ENCODE results near the gene MVK.
A peak's percentile ranks its signal among the peaks of the same experiment; 100 is the strongest.

The MVK gene

GRCh38 chr12:109611223-109611622, 37.6 kb downstream of the MVK start:
- no peak for DNase-seq

DNA sequence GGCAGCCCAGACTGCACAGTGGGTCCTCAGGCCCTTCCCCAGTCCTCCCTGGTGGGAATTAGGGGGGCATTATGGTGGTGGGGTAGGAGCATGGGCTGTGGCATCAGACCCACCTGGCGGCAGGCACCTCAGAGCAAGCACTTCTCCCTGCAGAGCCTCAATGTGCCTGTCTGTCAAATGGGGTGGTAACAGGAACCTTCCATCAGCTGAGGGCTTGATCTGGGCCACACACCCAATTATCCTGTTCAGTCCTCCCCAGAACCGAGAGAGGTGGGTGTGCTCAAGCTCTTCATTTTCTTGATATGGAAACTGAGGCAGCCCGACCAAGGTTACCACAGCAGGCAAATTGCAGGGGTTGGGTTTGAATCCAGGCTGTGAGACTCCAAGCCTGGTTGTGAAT, 38.4 kb downstream of the MVK start:
- no peak for DNase-seq

GRCh38 chr12:109612975-109613502, 39.4 kb downstream of the MVK start:
- DNase-seq: peak; percentile 10

GRCh38 chr12:109613649-109614455, 40.3 kb downstream of the MVK start:
- no peak for DNase-seq

DNA sequence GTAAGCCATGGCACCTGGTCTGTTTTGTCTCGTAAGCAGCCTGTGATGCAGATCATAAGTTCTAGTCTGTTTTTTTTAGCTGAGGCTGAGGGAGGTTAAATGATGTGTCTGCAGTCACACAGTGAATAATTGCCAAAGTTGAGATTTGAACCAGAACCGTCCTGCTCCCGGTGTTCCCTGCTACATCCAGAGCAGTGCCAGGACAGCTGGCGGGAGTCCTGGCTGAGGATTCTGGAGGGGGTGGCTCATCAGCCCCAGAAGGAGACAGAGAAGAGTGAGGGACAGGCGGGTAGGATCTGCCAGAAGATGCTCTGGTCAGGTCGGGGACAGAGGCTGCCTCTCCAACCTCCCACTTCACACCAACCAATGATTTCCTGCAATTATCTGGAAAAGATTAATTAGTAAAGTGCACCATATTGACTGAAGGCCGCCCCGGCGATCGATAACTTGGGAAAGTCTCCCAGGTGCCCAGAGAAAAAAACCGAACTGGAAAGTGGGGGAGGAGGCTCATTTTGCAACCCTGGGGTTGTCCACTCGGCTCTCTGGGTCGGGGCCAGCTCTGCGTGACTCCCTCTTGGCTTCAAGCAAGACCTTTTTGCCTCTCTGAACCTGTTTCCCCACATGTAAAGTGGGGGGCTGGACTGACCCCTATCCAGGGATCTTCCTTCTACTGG, 42.1 kb downstream of the MVK start:
- DNase-seq: no peak

DNA sequence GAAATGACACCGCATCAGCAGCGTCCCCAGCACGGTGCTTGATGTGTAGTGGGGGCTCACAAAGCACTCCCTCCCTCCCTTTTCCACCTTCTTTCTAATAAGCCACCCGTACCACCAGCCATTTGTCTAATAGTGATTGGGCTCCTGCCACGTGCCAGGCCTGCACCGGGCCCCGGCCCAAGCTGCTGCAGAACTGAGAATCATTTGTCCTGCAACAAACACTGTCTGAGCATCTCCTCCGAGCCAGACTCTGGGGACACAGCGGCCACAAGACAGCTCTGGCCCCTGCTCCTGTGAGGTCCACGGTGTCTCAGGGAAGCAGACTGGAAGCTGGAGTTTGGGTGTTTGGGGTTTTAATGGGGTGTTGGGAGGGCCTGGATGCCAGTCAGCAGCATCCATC, 43.9 kb downstream of the MVK start:
- no peak for DNase-seq

GRCh38 chr12:109618082-109618481, 44.5 kb downstream of the MVK start:
- no peak for DNase-seq

- no peak for DNase-seq
Measured at GRCh38 chr12:109619002-109619604, 45.5 kb downstream of the MVK start.

DNA sequence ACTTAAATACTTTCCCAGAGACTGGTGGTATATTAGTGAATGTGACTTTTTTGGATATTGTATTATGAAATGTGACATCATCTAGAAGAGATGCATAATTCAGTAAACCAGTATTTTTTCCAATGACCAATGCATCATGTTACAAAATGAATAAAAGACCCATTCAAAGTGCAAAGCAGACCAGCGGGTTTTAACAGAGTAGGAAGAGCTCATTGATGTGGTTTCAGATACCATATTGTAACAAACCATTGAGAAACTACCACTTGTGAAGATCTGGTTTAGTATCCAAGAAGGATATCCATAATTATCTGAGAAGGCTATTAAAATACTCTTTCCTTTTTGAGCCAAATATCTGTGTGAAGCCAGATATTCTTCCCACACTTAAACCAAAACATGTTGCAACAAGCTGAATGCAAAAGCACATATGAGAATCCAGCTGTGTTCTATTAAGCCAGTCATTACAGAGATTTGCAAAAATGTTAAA, 47.7 kb downstream of the MVK start:
- DNase-seq: no peak

- DNase-seq: no peak
Measured at GRCh38 chr12:109621901-109622364, 48.3 kb downstream of the MVK start.

- DNase-seq: no peak
Measured at GRCh38 chr12:109624467-109624866, 50.9 kb downstream of the MVK start.

- DNase-seq: peak; percentile 22
Measured at GRCh38 chr12:109625131-109625559, 51.6 kb downstream of the MVK start.

GRCh38 chr12:109625749-109626377, 52.3 kb downstream of the MVK start:
- no peak for DNase-seq

DNA sequence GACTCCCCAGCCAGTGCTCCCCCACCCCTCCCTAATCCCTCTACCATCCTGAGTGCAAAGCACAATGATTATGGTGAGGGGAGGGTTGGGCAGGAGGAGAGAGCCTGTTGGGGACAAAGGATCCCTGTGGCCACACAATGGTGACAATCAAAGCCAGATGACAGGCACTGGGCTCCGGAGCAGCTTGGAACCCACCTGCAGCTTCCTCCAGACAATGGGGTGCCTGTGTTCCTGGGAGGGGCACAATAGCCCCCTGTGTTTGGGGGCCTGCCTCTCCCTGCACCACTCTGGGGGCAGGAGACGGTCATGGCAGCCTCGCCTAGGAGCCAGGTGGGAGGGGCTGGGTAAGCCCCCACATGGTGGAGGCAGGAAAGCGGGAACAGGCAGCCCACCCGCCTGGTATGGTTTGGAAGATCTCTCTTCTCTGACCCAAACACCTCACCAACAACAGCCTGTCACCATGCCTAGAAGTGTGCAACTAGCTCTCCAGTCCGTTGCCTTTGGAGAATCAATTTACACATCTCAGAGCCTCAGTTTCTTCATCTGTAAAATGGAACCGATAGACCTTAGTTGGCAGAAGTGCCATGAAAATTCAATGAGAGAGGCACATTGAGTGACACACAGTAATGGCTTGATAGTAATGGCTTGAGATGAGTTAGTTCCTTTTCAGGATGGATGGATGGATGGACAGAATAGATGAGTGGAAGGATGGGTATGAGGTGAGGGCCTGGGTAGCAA, 53.0 kb downstream of the MVK start:
- no peak for DNase-seq

GRCh38 chr12:109627633-109628032, 54.0 kb downstream of the MVK start:
- no peak for DNase-seq

DNA sequence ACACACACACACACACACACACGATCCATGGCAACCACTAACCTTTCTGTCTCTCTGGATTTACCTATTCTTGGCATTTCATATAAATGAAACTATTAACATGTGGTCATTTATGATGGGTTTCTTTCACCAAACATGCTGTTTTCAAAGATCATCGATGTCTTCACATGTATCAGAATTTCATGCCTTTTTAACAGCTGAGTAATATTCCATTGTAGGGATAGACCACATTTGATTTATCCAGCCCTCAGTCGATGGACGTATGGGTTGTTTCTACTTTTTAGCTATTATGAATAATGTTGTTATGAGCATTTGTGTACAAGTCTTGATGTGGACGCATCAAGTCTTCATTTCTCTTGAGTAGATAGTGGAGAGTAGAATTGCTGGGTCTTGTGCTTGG, 56.5 kb downstream of the MVK start:
- no peak for DNase-seq

- no peak for DNase-seq
Measured at GRCh38 chr12:109630815-109631214, 57.2 kb downstream of the MVK start.

- DNase-seq: no peak
Measured at GRCh38 chr12:109631302-109631701, 57.7 kb downstream of the MVK start.

GRCh38 chr12:109631751-109632150, 58.2 kb downstream of the MVK start:
- DNase-seq: no peak

DNA sequence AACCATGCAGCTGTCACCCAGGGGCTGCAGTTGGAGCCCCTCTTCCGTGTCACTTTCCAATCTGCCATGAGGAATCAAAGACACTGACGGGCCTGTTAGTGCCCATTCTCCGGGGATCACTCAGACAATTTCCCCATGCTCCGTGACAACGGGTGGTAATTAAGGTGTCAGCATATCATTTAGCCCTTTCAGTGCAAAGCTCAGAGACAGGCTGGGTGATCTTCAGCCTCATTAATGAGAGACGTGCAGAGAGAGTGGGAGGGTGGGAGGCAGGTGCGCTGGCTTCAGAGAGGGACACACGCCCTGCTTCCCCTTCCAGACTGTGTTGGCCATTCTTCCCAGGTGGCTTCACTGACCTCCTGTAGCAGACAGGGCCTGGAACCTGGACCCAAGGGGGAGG, 58.7 kb downstream of the MVK start:
- no peak for DNase-seq

GRCh38 chr12:109635717-109636116, 62.1 kb downstream of the MVK start:
- no peak for DNase-seq

DNA sequence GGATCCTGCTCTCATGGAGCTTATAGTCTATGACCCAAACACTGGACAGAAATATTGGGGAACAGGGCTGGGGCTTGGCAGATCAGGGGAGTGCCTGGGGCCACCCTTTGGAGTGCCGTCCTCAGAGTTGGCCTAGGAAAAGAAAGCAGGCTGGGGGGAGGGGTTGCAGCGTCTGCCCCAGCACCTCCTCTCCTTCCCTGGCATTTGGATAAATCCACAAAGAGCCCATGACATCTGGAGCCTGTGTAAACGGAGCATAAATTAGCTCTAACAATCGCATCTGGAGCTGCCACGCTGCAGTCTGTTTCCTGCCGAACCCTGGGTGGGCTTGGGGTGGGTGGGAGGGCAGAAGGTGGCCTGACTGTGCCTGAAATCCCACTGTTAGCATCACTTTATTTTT, 63.8 kb downstream of the MVK start:
- no peak for DNase-seq
